Gastrocnemius medialis (tissue), 4 donors: Measurements from ENCODE around the gene LRIG2.

Experiments used
- POLR2A ChIP-seq, 2 donors: fragments of 450-650 bp; IDR thresholded peaks; one replicate each; pipeline ENCODE4 v1.6.1; 2017; ENCODE audit warnings: antibody characterized with exemption in 2 of 2, mild to moderate bottlenecking in 2 of 2, moderate library complexity in 2 of 2
- TF ChIP-seq, protein P1 (sequence below), 5 experiments: fragments of 450-650 bp in 3 of 5; fragments of 200-600 bp in 2 of 5; sonication (generic) in 2 of 5; IDR thresholded peaks in 4 of 5; conservative IDR thresholded peaks in 1 of 5; 1 replicate in 4 of 5; 2 replicates in 1 of 5; pipeline ENCODE4 v1.5.1; 2016 to 2019; ENCODE audit warnings: antibody characterized with exemption in 5 of 5, mild to moderate bottlenecking in 3 of 5, moderate library complexity in 3 of 5

DNA sequence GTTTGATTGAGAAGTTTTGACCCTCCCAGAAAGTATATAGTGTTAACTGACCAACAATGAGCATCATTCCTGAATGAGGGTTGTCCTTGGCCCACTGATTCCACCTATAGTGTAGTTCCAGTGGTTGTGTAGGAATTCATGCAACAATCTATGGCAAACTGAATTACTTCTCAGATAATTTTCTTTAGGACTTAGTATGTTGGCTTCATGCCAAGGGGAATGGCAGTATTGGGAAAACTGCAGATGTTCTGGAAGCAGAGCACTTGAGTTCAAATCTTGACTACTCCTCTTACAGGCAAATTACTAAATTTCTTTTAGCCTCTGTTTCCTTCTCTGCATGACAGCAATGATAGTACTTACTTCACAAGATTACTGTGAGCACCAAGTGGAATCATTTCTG, 65.8 kb downstream of the LRIG2 start:
- TF ChIP-seq, protein P1, sequence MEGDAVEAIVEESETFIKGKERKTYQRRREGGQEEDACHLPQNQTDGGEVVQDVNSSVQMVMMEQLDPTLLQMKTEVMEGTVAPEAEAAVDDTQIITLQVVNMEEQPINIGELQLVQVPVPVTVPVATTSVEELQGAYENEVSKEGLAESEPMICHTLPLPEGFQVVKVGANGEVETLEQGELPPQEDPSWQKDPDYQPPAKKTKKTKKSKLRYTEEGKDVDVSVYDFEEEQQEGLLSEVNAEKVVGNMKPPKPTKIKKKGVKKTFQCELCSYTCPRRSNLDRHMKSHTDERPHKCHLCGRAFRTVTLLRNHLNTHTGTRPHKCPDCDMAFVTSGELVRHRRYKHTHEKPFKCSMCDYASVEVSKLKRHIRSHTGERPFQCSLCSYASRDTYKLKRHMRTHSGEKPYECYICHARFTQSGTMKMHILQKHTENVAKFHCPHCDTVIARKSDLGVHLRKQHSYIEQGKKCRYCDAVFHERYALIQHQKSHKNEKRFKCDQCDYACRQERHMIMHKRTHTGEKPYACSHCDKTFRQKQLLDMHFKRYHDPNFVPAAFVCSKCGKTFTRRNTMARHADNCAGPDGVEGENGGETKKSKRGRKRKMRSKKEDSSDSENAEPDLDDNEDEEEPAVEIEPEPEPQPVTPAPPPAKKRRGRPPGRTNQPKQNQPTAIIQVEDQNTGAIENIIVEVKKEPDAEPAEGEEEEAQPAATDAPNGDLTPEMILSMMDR (IDR thresholded peaks at IDR 0.05 in 4 of 5, conservative IDR thresholded peaks at IDR 0.05 in 1 of 5): no peak
- TF ChIP-seq POLR2A (IDR thresholded peaks at IDR 0.05): no peak
